Heart left ventricle (tissue), 16 donors: Measurements from ENCODE around the gene PPTC7. TPM values are rescaled to one million over a fixed set of nuclear protein-coding genes. Genes with fewer than 3 reads are reported as not detected.
"Not testable (repeated sequence)": the region's sequence is repeated elsewhere in the genome, so short reads cannot be mapped to it uniquely, and the experiment has no call there.

Experiments
- ATAC-seq, 4 donors: fragments of 200-7000 bp; cut with Tn5 transposase; one replicate each; pipeline ENCODE4 v1.9.1; 2020 to 2022; ENCODE audit warnings: moderate library complexity in 4 of 4, mild to moderate bottlenecking in 3 of 4, moderate number of reproducible peaks in 1 of 4
- DNase-seq, 5 donors: peaks; one replicate each; pipeline ENCODE4 v3.0.0-alpha.2; 2020
- H3K27ac ChIP-seq, 12 donors: fragments of 200-600 bp; sonication (generic) in 4 of 12; one replicate each; pipeline versions ENCODE4 v1.5.0 to v1.8.0; 2016 to 2022; ENCODE audit warnings: mild to moderate bottlenecking in 2 of 12
- H3K27me3 ChIP-seq, 9 donors: fragments of 200-600 bp; sonication (generic) in 2 of 9; one replicate each; pipeline versions ENCODE4 v1.5.1 to v1.8.0; 2016 to 2022; ENCODE audit warnings: mild to moderate bottlenecking in 3 of 9
- H3K36me3 ChIP-seq, 9 donors: fragments of 200-600 bp; sonication (generic) in 2 of 9; one replicate each; pipeline versions ENCODE4 v1.5.0 to v1.8.0; 2018 to 2022; ENCODE audit warnings: mild to moderate bottlenecking in 2 of 9
- H3K4me1 ChIP-seq, 12 donors: fragments of 200-600 bp; sonication (generic) in 4 of 12; one replicate each; pipeline versions ENCODE4 v1.5.0 to v1.8.0; 2016 to 2022; ENCODE audit warnings: mild to moderate bottlenecking in 3 of 12
- H3K4me3 ChIP-seq, 12 donors: fragments of 200-600 bp; sonication (generic) in 4 of 12; one replicate each; pipeline versions ENCODE4 v1.5.0 to v1.8.0; 2017 to 2022; ENCODE audit warnings: mild to moderate bottlenecking in 9 of 12, moderate library complexity in 4 of 12
- H3K9me3 ChIP-seq, 12 donors: fragments of 200-600 bp; sonication (generic) in 4 of 12; one replicate each; pipeline versions ENCODE4 v1.5.0 to v1.8.0; 2016 to 2022; ENCODE audit warnings: mild to moderate bottlenecking in 1 of 12
- POLR2A ChIP-seq, 2 donors: fragments of 450-650 bp; IDR thresholded peaks; one replicate each; pipeline ENCODE4 v1.6.1; 2017; ENCODE audit warnings: antibody characterized with exemption in 2 of 2, mild to moderate bottlenecking in 2 of 2, moderate library complexity in 2 of 2
- WGBS, 4 donors: extraction: QIAGEN DNeasy Blood & Tissue Kit in 2 of 4; methylation state at CpG; one replicate each; pipeline versions ENCODE4 v1.1.5 to v1.1.7; 2013 to 2018; 5-methylcytosine and 5-hydroxymethylcytosine counted together
- intact Hi-C, 10 donors: fragments of 100-400 bp; cut with DNase I; formaldehyde crosslinking; loops; one replicate each; pipeline versions ENCODE4 v1.11.1 to v1.14.2; 2022
- polyA plus RNA-seq, 2 donors: library from polyadenylated mRNA; stranded (reverse); fragments of 200-250 nt; gene quantifications; one replicate each; pipeline ENCODE4 v1.2.3, GENCODE V29; 2013
- total RNA-seq, 9 donors: library from RNA; depleted of rRNA in 2 of 9; stranded (reverse); fragments of >200 nt in 2 of 9; fragmentation: NEBNext Ultra II Directional in 3 of 9; extraction: Animal tissue kit (Norgen Biotek cat#: 25700) in 3 of 9; gene quantifications; one replicate each; pipeline versions ENCODE4 v1.1.0 to v1.2.4, GENCODE V29; 2016 to 2023
- TF ChIP-seq, protein P1 (sequence below), 12 donors: fragments of 200-600 bp; sonication (generic) in 4 of 12; IDR thresholded peaks; one replicate each; pipeline versions ENCODE4 v1.5.0 to v1.8.0; 2018 to 2022; ENCODE audit warnings: antibody characterized with exemption in 12 of 12, mild to moderate bottlenecking in 5 of 12
- donor health status: ischemic (EF 13 %, LVEDD 7.1; RV severe dilation, severe dysfunction).
- donor health status: healthy with polysubstance abuse.
- donor health status: DM: no; HTN: yes; CAD: no.
- donor health status: DM: no; HTN: no; CAD: no.
- donor health status: ischemic (EF 25% LVEDD 6.9; RV normal size, moderate dysfunction).
- donor health status: ischemic (EF 25% LVEDD 5.7; RV mildly dilated, moderate dysfunction).
- donor health status: healthy.
- donor health status: DM: yes; HTN: yes; CAD: no.
- donor health status: ischemic (EF 35%, LVEDD 5.7; RV mildly dilated, moderate dysfunction).
- donor health status: nonischemic (EF 11% LVEDD 7.7; RV severe dilation, severe dysfunction).
- donor health status: DM: yes; HTN: yes; CAD: no.
- donor health status: PGD.
- donor health status: ischemic (EF 29% LVEDD 5.4; RV normal size, mild dysfunction).
- donor health status: nonischemic (EF 23%, LVEDD 6.1; RV moderate dilation, normal function).

Gene PPTC7
- total and polyA plus RNA-seq, 11 donors, result 26.6 to 113 (median 65.0) TPM

DNA sequence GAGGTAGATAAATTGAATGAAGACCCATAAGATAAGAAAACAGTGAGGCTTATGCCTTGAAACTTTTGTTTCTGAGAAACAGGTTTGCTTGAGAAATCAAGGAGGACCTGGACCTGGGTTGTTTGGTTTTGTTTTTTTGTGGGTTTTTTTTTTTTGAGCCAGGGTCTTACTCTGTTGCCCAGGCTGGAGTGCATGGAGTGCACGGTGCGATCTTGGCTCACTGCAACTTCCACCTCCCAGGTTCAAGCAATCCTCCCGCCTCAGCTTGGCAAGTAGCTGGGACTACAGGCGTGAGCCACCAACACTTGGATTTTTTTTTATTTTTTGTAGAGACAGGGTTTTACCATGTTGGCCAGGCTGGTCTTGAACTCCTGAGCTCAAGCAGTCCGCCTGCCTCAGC is 9.0 kb upstream of the PPTC7 start:
- Histone ChIP-seq H3K36me3 (no peaks in the 10 kb centered on the region), H3K27me3 (no peaks in the 10 kb centered on the region), H3K27ac (peak overlapping the region in 9 of 12 donors; percentile 27 to 85 (median 51)), H3K9me3 (no peaks in the 10 kb centered on the region), H3K4me1 (peaks cover 0 to 25% (median 10%) of the 10 kb centered on the region in 12 donors), H3K4me3 (no peak overlapping the region)
- no peak for DNase-seq
- intact Hi-C loops, result no loop called here
- TF ChIP-seq, protein P1, sequence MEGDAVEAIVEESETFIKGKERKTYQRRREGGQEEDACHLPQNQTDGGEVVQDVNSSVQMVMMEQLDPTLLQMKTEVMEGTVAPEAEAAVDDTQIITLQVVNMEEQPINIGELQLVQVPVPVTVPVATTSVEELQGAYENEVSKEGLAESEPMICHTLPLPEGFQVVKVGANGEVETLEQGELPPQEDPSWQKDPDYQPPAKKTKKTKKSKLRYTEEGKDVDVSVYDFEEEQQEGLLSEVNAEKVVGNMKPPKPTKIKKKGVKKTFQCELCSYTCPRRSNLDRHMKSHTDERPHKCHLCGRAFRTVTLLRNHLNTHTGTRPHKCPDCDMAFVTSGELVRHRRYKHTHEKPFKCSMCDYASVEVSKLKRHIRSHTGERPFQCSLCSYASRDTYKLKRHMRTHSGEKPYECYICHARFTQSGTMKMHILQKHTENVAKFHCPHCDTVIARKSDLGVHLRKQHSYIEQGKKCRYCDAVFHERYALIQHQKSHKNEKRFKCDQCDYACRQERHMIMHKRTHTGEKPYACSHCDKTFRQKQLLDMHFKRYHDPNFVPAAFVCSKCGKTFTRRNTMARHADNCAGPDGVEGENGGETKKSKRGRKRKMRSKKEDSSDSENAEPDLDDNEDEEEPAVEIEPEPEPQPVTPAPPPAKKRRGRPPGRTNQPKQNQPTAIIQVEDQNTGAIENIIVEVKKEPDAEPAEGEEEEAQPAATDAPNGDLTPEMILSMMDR (IDR thresholded peaks at IDR 0.05), result no peak
- TF ChIP-seq POLR2A (IDR thresholded peaks at IDR 0.05), result no peak
- 90 to 97% (median 95%) methylated on average over 5 of the region's 5 CpGs for WGBS, 4 donors
- ATAC-seq, result no peak

DNA sequence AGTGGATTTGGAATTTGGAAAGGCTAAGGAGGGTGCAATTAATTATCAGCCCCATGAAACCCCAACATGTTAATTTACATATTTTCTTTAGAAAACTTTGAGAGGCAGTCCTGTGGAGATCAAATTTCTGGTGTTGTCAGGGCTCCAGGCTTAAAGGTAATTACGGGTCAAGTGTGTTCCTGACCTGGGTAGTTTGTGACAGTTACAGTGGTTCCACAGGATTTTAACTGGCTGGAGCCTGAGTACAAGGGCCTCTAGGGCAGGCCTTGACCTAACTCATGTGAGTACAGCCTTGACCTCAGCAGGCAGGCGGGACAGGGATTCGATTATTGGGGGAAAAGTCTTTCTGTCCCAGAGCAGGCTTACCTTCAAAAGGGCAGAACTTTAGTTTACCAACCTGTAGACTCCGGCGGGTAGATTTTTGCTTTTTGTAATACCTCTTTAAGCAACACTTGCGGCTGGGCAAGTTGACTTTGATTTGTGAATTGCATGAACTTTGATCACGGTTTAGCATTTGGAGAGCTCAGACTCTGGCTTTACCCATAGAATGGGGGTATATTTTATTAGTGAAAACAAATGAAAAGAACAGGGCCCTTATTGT is 8.4 kb upstream of the PPTC7 start:
- intact Hi-C loops, result no loop called here
- TF ChIP-seq, protein P1 (IDR thresholded peaks at IDR 0.05), result no peak
- no peak for TF ChIP-seq POLR2A (IDR thresholded peaks at IDR 0.05)
- Histone ChIP-seq H3K27me3 (no peaks in the 10 kb centered on the region), H3K36me3 (no peaks in the 10 kb centered on the region), H3K9me3 (no peaks in the 10 kb centered on the region), H3K4me1 (peaks cover 0 to 25% (median 10%) of the 10 kb centered on the region in 12 donors), H3K4me3 (no peak overlapping the region), H3K27ac (peak overlapping the region in 11 of 12 donors; percentile 27 to 85 (median 51))
- no peak for DNase-seq
- WGBS, 4 donors, result 74 to 89% (median 79%) methylated on average over 7 of the region's 7 CpGs
- ATAC-seq, result peak in 3 of 4 donors; percentile 40 to 47 (median 47)

DNA sequence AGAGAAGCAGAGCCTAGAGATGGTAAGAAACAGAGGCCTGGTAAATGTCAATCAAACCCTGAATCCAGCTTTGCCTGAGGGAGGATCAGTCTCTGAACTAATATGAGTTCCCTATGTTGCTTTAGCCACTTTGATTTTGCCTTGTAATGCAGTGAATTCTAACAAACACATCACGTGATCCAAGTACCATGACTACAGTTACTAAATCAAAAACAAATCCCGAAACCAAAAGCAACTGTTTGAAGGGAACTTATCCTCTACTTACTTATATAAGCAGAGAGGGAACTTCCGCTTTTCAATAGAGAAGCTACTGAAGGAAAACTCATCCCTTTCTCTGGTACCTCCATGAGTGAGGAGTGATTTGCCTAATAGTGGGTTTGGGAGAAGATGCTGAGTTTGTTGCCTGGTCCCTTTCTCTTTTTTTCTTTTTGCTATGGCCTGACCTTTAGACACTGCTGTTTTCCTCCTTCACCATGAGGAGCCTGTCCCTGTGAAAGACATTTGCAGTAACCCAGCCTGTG is 7.7 kb upstream of the PPTC7 start:
- WGBS, 4 donors, result 68 to 81% (median 72%) methylated on average over 3 of the region's 3 CpGs
- H3K4me3 ChIP-seq, result no peak overlapping the region
- DNase-seq (no peak), ATAC-seq (peak; percentile 38 to 82 (median 60))
- peak overlapping the region in 11 of 12 donors; percentile 27 to 85 (median 51) for H3K27ac ChIP-seq
- H3K27me3 ChIP-seq, result no peaks in the 10 kb centered on the region
- TF ChIP-seq POLR2A (IDR thresholded peaks at IDR 0.05), result no peak
- TF ChIP-seq, protein P1 (IDR thresholded peaks at IDR 0.05), result no peak
- H3K9me3 ChIP-seq, result no peaks in the 10 kb centered on the region
- no peaks in the 10 kb centered on the region for H3K36me3 ChIP-seq
- intact Hi-C loops, result no loop called here
- peaks cover 0 to 29% (median 11%) of the 10 kb centered on the region in 12 donors for H3K4me1 ChIP-seq

DNA sequence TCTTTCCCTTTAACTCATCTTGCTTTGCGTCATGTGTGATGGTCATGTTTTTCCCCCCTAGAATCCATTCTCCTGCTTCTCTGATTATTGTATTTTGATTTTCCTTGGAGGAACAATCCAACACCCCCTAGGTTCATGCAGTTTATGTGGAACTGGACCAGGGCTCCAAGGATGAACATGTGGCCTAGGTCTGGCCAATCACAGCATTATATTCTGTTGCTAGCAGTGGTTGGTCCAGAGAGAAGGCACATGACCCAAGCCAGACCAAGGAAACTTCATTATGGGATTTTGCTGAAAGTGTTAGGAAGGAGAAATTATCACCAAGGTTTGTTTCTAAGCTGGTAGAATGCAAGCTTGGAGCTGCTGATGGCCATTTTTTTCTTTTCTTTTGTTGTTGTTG is 6.9 kb upstream of the PPTC7 start:
- peaks cover 0 to 37% (median 19%) of the 10 kb centered on the region in 12 donors for H3K4me1 ChIP-seq
- intact Hi-C loops, result no loop called here
- peak overlapping the region in 6 of 12 donors; percentile 27 to 85 (median 58) for H3K27ac ChIP-seq
- H3K27me3 ChIP-seq, result no peaks in the 10 kb centered on the region
- no peaks in the 10 kb centered on the region for H3K36me3 ChIP-seq
- H3K9me3 ChIP-seq, result no peaks in the 10 kb centered on the region
- no peak for ATAC-seq
- 93 to 100% (median 97%) methylated on average over 1 of the region's 1 CpG for WGBS, 4 donors
- no peak for DNase-seq
- no peak overlapping the region for H3K4me3 ChIP-seq
- TF ChIP-seq, protein P1 (IDR thresholded peaks at IDR 0.05), result no peak
- TF ChIP-seq POLR2A (IDR thresholded peaks at IDR 0.05), result no peak

DNA sequence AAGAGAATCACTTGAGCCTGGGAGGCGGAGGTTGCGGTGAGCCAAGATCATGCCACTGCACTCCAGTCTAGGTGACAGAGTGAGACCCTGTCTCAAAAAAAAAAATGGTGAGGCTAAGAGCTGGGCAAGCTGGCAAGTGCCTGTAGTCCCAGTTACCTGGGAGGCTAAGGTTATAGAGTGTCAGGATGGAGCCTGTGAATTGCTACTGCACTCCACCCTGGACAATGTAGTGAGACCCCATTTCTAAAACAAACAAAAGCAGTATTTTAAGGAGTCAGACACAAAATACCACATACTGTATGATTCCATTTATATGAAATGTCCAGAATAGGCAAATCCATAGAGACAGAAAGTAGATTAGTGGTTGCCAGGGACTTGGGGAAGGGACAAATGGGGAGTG is 4.0 kb upstream of the PPTC7 start:
- H3K9me3 ChIP-seq, H3K36me3 ChIP-seq, ATAC-seq, DNase-seq, H3K27ac ChIP-seq, H3K27me3 ChIP-seq, H3K4me3 ChIP-seq: not testable (repeated sequence)
- WGBS, 4 donors, result 95 to 100% (median 100%) methylated on average over 2 of the region's 2 CpGs
- intact Hi-C loops, result loop anchor here in 2 of 10 donors (5.0 to 10.0 kb wide), 2 partner anchors 50 to 52 kb away; no protein-coding TSS in a partner anchor
- peaks cover 4 to 54% (median 34%) of the 10 kb centered on the region in 12 donors for H3K4me1 ChIP-seq
